GM23338 (cell line): ENCODE results near the gene FES. TPM values are rescaled to one million over a fixed set of nuclear protein-coding genes. Genes with fewer than 3 reads are reported as not detected.
A peak's percentile ranks its signal among the peaks of the same experiment; 100 is the strongest.

Experiments
- ATAC-seq: fragments of 200-7000 bp; cut with Tn5 transposase; 3 replicates; pipeline ENCODE4 v1.9.1; 2020
- DNase-seq: peaks from one replicate; pipeline ENCODE4 v3.0.0-alpha.2; 2015; ENCODE audit warnings: low spot score
- H2AFZ ChIP-seq: fragments of 200-600 bp; sonication (generic); 2 replicates; pipeline ENCODE4 v1.8.0; 2016; ENCODE audit warnings: antibody characterized with exemption, mild to moderate bottlenecking, moderate library complexity
- H3F3A ChIP-seq: fragments of 200-600 bp; sonication (generic); replicated peaks from 2 replicates; pipeline ENCODE4 v1.8.0; 2017; ENCODE audit warnings: antibody characterized with exemption, mixed run types, low read depth
- H3K27ac ChIP-seq: fragments of 200-600 bp; sonication (generic); 2 replicates; pipeline ENCODE4 v1.6.1; 2016; ENCODE audit warnings: low read depth
- H3K27me3 ChIP-seq: fragments of 200-600 bp; sonication (generic); 2 replicates; pipeline ENCODE4 v1.8.0; 2016; ENCODE audit warnings: mild to moderate bottlenecking, mixed run types, moderate library complexity; ENCODE audit not compliant: insufficient read depth
- H3K36me3 ChIP-seq: fragments of 200-600 bp; sonication (generic); 2 replicates; pipeline ENCODE4 v1.8.0; 2016; ENCODE audit warnings: mild to moderate bottlenecking; ENCODE audit not compliant: insufficient read depth
- H3K4me1 ChIP-seq: fragments of 200-600 bp; sonication (generic); 2 replicates; pipeline ENCODE4 v1.8.0; 2016; ENCODE audit warnings: mild to moderate bottlenecking, moderate library complexity; ENCODE audit not compliant: insufficient read depth
- H3K4me2 ChIP-seq: fragments of 200-600 bp; sonication (generic); 2 replicates; pipeline ENCODE4 v1.7.1; 2017; ENCODE audit warnings: mixed run types
- H3K4me3 ChIP-seq: fragments of 200-600 bp; sonication (generic); 2 replicates; pipeline ENCODE4 v1.6.1; 2016; ENCODE audit warnings: mixed run types
- H3K79me2 ChIP-seq: fragments of 200-600 bp; sonication (generic); replicated peaks from 2 replicates; pipeline ENCODE4 v1.8.0; 2017; ENCODE audit warnings: mild to moderate bottlenecking; ENCODE audit not compliant: insufficient read depth
- H3K9me2 ChIP-seq: fragments of 200-600 bp; sonication (generic); 2 replicates; pipeline ENCODE4 v1.8.0; 2017; ENCODE audit not compliant: insufficient read depth
- H4K20me1 ChIP-seq: fragments of 200-600 bp; sonication (generic); replicated peaks from 2 replicates; pipeline ENCODE4 v1.8.0; 2017; ENCODE audit warnings: mild to moderate bottlenecking; ENCODE audit not compliant: insufficient read depth
- H3K27ac Mint-ChIP-seq: 2 replicates; pipeline ENCODE4 v1.8.0; 2020; ENCODE audit warnings: inconsistent platforms, mild to moderate bottlenecking, moderate library complexity, mixed read lengths
- H3K27me3 Mint-ChIP-seq: 3 replicates; pipeline ENCODE4 v1.8.0; 2022; ENCODE audit warnings: low read depth, mild to moderate bottlenecking, moderate library complexity, mixed read lengths, inconsistent platforms; ENCODE audit not compliant: insufficient read depth, poor library complexity
- H3K36me3 Mint-ChIP-seq: 3 replicates; pipeline ENCODE4 v1.8.0; 2021; ENCODE audit warnings: low read depth, mild to moderate bottlenecking, inconsistent platforms, moderate library complexity, mixed read lengths
- H3K4me1 Mint-ChIP-seq: 3 replicates; pipeline ENCODE4 v1.8.0; 2020; ENCODE audit warnings: mild to moderate bottlenecking, inconsistent platforms, mixed read lengths
- H3K4me3 Mint-ChIP-seq: 3 replicates; pipeline ENCODE4 v1.8.0; 2021; ENCODE audit warnings: moderate library complexity, mild to moderate bottlenecking, inconsistent platforms, mixed read lengths
- H3K9me3 Mint-ChIP-seq: 3 replicates; pipeline ENCODE4 v1.8.0; 2020; ENCODE audit warnings: moderate library complexity, mild to moderate bottlenecking, inconsistent platforms, mixed read lengths
- CREB1 ChIP-seq: fragments of 250-450 bp; sonication (Bioruptor Pico); IDR thresholded peaks from 2 replicates; pipeline ENCODE4 v1.5.0; 2020; ENCODE audit warnings: low read depth, mild to moderate bottlenecking, moderate library complexity
- ETS1 ChIP-seq: IDR thresholded peaks from 2 replicates; pipeline ENCODE4 v1.6.1; 2016; ENCODE audit warnings: antibody characterized with exemption
- EZH2phosphoT487 ChIP-seq: fragments of 200-600 bp; sonication (generic); IDR thresholded peaks from one replicate; pipeline ENCODE4 v1.8.1; 2018; ENCODE audit warnings: antibody characterized with exemption; ENCODE audit not compliant: unreplicated experiment
- JUNB ChIP-seq: IDR thresholded peaks from one replicate; pipeline ENCODE4 v1.6.1; 2016; ENCODE audit warnings: antibody characterized with exemption; ENCODE audit not compliant: unreplicated experiment
- NANOG ChIP-seq: IDR thresholded peaks from 2 replicates; pipeline ENCODE4 v1.6.1; 2016; ENCODE audit warnings: antibody characterized with exemption, borderline replicate concordance
- POLR2AphosphoS5 ChIP-seq: IDR thresholded peaks from 2 replicates; pipeline ENCODE4 v1.6.1; 2016; ENCODE audit warnings: antibody characterized with exemption, low read depth
- REST ChIP-seq: IDR thresholded peaks from one replicate; pipeline ENCODE4 v1.6.1; 2018; ENCODE audit warnings: antibody characterized with exemption; ENCODE audit not compliant: unreplicated experiment
- STAT1 ChIP-seq: IDR thresholded peaks from one replicate; pipeline ENCODE4 v1.6.1; 2016; ENCODE audit warnings: antibody characterized with exemption; ENCODE audit not compliant: unreplicated experiment
- ZNF114 ChIP-seq: fragments of 250-450 bp; sonication (Bioruptor Pico); IDR thresholded peaks from 2 replicates; pipeline ENCODE4 v1.5.0; 2020; ENCODE audit warnings: mild to moderate bottlenecking, moderate library complexity
- ZNF331 ChIP-seq: fragments of 250-450 bp; sonication (Bioruptor Pico); IDR thresholded peaks from 2 replicates; pipeline ENCODE4 v1.5.0; 2020; ENCODE audit warnings: low read depth, mild to moderate bottlenecking, moderate library complexity
- polyA plus RNA-seq: library from polyadenylated mRNA; unstranded; fragments of >200 nt; fragmentation: Nextera tagmentation; extraction: Ambion mirVana; gene quantifications from 2 replicates; pipeline ENCODE4 v1.2.1, GENCODE V29; 2016
- total RNA-seq: library from RNA; depleted of rRNA; stranded (reverse); fragments of >200 nt; shearing (Covaris generic); gene quantifications from 2 replicates; pipeline ENCODE4 v1.2.3, GENCODE V29; 2014

FES gene
- total and polyA plus RNA-seq, 2 experiments from 2014 or later = 2.7 to 14.4 TPM

GRCh38 chr15:90840954-90841353 is 43.4 kb upstream of the FES start:
- Histone ChIP-seq H3K27ac (peak overlapping the region; percentile 88; the same call in 1 of the 2 replicates), H3K4me3 (no peak overlapping the region), H3K79me2 (no peaks in the 10 kb centered on the region), H3K36me3 (no peaks in the 10 kb centered on the region), H4K20me1 (no peaks in the 10 kb centered on the region), H2AFZ (no peak overlapping the region), H3K27me3 (no peaks in the 10 kb centered on the region), H3K4me2 (peak overlapping the region; percentile 42; the same call in 1 of the 2 replicates), H3F3A (peaks cover 19% of the 10 kb centered on the region; the same call in 1 of the 2 replicates), H3K9me2 (no peaks in the 10 kb centered on the region), H3K4me1 (peaks cover 32% of the 10 kb centered on the region)
- ATAC-seq (no peak), DNase-seq (no peak)
- Mint-ChIP-seq H3K4me3 (no peak overlapping the region), H3K4me1 (peaks cover 43% of the 10 kb centered on the region), H3K36me3 (no peaks in the 10 kb centered on the region), H3K9me3 (no peaks in the 10 kb centered on the region), H3K27ac (peak overlapping the region; percentile 40; the same call in 1 of the 2 replicates), H3K27me3 (peaks cover 13% of the 10 kb centered on the region)
- TF ChIP-seq STAT1 (no peak), ZNF114 (CRISPR knock-in tag) (no peak), REST (no peak), ZNF331 (no peak), JUNB (no peak), CREB1 (CRISPR knock-in tag) (no peak), EZH2phosphoT487 (no peak), NANOG (no peak), POLR2AphosphoS5 (no peak)

GRCh38 chr15:90844696-90845095 is 39.6 kb upstream of the FES start:
- no peak for ATAC-seq
- 0 out of 2 replicates have a peak overlapping the region, but pooled peaks have one; percentile 59 for H3K27ac Mint-ChIP-seq
- H3K4me2 ChIP-seq = no peak overlapping the region
- TF ChIP-seq REST = no peak
- TF ChIP-seq EZH2phosphoT487 = no peak
- TF ChIP-seq ZNF114 (CRISPR knock-in tag) = no peak
- TF ChIP-seq CREB1 (CRISPR knock-in tag) = no peak
- TF ChIP-seq ETS1 = no peak
- TF ChIP-seq POLR2AphosphoS5 = no peak

More at GRCh38 chr15:90844696-90845095, 39.6 kb upstream of the FES start:
- H3K36me3 ChIP-seq = no peaks in the 10 kb centered on the region
- no peak overlapping the region for H3K4me3 Mint-ChIP-seq
- H3K27me3 Mint-ChIP-seq = peaks cover 2% of the 10 kb centered on the region
- H3K27me3 ChIP-seq = no peaks in the 10 kb centered on the region
- no peak for DNase-seq
- H3K9me2 ChIP-seq = no peaks in the 10 kb centered on the region
- peaks cover 9% of the 10 kb centered on the region; the same call in 1 of the 2 replicates for H3F3A ChIP-seq
- H3K4me1 Mint-ChIP-seq = peaks cover 15% of the 10 kb centered on the region
- no peak overlapping the region for H3K4me3 ChIP-seq
- H3K27ac ChIP-seq = no peak overlapping the region
- no peak overlapping the region for H2AFZ ChIP-seq
- no peaks in the 10 kb centered on the region for H3K9me3 Mint-ChIP-seq
- H4K20me1 ChIP-seq = no peaks in the 10 kb centered on the region
- no peaks in the 10 kb centered on the region for H3K36me3 Mint-ChIP-seq
- H3K4me1 ChIP-seq = peaks cover 21% of the 10 kb centered on the region
- H3K79me2 ChIP-seq = no peaks in the 10 kb centered on the region
